Panc1 (cell line): Measurements from ENCODE around the gene PPP2R5D.

Experiments
- CTCF ChIP-seq: fragments of 450-650 bp; IDR thresholded peaks from 2 replicates; pipeline ENCODE4 v1.5.1; 2017; ENCODE audit warnings: mild to moderate bottlenecking
- POLR2AphosphoS5 ChIP-seq: IDR thresholded peaks from 2 replicates; pipeline ENCODE4 v1.6.1; 2012; ENCODE audit warnings: mild to moderate bottlenecking, low read depth, low read length, moderate library complexity
- REST ChIP-seq, 2 experiments: IDR thresholded peaks; 2 replicates each; pipeline ENCODE4 v1.6.1; 2011 to 2012; ENCODE audit warnings: low read depth in 2 of 2, control low read depth in 1 of 2, low read length in 1 of 2, mild to moderate bottlenecking in 1 of 2, moderate library complexity in 1 of 2; ENCODE audit not compliant: insufficient read depth in 1 of 2
- SIN3A ChIP-seq: IDR thresholded peaks from 2 replicates; pipeline ENCODE4 v1.6.1; 2012; ENCODE audit warnings: low read depth, mild to moderate bottlenecking, low read length, moderate library complexity, borderline replicate concordance; ENCODE audit not compliant: insufficient read depth
- TCF7L2 ChIP-seq: IDR thresholded peaks from 2 replicates; pipeline ENCODE4 v1.6.1; 2011; ENCODE audit warnings: mild to moderate bottlenecking, low read depth, low read length, inconsistent platforms

GRCh38 chr6:43050981-43051380 is 66.6 kb downstream of the PPP2R5D start:
- no peak for TF ChIP-seq CTCF
- TF ChIP-seq TCF7L2: no peak
- TF ChIP-seq REST (IDR thresholded peaks at IDR 0.05; ENCODE audit: insufficient read depth in 1 of 2, low read depth in 2 of 2, low read length in 1 of 2): no peak
- no peak for TF ChIP-seq POLR2AphosphoS5
- TF ChIP-seq SIN3A: no peak
